HG03108 (cell line): ENCODE data around the gene PTPRE.

Experiments
- ATAC-seq: cut with Tn5 transposase; IDR thresholded peaks from one replicate; pipeline ENCODE4 v1.9.1; 2021; ENCODE audit warnings: moderate library complexity; ENCODE audit not compliant: unreplicated experiment

Gene PTPRE

DNA sequence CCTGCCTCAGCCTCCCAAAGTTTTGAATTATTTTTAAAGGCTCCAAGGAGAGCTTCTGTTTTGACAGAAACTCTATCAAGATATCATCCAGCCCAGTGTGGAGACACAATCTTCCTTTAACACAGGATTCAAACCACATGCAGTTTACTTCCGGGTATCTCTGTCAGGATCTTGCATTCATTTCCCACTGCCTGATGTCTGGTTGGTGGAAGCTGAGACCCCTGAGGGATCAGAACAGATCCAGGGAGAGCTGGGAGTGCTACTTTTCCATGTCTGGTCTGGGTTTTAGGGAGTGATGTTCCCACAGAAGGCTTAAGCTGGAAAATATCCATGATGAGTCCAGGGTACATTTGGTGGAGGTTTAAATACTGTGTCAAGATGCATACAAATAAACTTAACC is 16.7 kb downstream of the PTPRE start:
- no peak for ATAC-seq

DNA sequence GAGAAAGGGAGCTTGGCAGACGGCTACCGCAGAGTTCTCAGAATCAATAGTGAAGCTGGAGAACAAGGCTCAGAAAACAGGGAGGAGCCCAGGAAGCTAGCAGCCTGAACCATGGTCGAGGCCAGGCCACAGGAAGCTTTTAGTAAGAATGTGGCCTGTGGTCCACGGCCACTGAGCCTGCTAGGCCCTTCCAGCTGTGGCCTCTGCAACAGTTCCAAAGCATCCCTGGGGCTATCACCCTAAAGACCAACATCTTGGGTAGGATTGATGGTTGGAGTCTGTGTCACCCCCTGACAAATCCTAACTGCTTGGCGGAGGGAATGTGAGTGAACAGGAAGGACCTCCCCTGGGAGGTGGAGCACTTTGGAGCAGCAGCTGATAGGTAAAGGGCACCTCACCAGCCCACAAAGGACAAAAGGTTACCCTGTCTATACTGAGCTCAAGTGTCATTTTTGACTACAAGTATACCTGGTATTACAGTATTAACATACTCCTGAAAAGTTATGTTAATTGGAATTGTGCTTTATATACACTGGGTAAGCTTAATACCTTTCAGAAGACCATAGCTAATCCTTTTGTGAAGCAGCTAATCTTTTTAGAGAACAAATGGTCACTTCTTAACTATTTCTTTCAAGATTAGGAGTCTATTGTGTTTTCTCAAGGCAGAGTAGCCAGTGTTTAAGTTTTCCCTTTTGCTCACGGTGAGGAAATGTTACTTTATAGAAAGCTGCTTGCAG is 18.7 kb downstream of the PTPRE start:
- ATAC-seq = no peak

DNA sequence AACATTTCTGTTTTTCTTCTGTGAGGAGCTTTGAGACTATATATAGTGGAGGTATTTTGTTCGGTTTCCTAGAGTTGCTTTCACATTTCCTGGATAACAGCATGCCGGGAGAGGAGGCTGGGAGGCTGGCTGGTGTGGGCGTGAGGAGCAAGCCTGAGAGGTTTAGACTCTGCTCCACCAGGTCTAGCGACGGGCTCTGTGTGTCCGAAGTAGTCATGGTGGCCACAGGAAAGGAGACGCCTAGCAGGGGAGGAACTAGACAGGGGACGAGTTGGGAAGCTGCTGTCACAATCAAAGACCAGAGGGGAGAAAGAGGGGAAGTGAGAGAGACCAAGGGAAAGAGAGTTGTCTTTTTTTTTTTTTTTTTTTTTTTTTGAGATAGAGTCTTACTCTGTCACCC is 19.6 kb downstream of the PTPRE start:
- ATAC-seq = no peak

DNA sequence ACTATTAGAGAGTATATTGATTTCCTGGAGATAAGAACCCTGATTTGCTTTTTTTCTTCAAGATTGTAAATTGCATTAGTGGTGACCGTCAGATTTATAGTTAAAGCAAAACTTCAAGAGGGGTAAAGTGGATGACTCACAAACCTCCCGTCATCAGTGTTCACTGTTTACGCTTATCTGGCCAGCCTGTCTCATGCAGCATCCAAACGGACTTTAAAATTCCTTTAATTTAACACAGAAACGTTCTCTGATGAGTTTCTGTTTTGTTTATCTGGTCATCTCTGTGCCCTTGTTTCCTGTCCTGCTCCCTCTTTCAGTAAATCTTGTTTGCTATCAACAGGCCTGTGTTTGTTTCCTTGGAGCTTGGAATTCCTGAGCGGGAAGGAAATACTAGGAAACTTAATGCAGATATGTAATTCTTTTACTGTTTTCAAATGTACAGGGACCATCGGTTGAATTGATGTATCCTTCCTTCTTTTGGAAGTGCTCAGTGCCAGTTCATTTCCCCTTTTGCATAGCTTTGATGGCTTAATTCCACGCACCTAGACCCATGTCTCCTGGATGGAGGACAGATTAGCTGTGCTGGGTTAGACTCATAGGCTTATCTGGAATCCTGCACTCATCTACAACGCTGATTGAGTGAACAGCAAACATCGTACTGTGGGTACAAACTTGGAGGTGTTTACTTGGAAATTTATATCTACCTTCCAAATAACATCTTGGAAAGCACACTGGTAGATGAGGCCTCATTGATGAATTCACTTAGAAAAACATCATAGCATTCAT is 21.3 kb downstream of the PTPRE start:
- no peak for ATAC-seq

DNA sequence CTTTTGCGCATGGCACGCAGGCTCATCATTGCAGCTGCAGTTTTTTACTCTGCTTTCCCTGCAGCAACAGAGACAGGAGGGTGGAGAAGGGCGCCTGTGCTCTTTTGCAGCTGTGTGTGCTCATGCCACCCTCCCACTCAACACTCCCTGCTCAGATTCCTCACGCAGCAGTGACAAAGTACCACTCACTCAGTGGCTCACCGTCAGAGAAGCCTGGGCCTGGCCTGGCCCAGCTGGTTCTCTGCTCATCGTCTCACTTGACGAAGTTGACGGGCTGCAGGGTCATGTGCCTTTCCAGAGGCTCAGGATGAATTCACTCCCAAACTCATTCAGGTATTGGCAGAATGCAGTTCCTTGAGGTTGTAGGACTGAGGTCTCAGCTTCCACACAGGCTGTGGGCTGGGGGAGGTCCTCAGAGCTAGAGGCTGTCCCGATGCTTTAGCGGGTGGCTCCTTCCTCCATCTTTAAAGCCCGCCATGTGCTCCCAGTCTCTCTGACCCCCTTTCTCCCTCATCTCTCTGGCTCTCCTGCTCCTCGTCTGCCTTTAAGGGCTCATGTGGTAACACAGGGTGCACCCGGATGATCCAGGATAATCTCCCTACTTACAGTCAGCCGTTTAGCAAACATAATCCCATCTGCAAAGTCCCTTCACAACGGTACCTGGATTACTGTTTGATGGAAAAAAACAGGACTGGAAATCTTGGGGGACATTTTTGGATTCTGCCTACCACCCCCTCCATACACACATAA is 25.8 kb downstream of the PTPRE start:
- ATAC-seq = no peak

DNA sequence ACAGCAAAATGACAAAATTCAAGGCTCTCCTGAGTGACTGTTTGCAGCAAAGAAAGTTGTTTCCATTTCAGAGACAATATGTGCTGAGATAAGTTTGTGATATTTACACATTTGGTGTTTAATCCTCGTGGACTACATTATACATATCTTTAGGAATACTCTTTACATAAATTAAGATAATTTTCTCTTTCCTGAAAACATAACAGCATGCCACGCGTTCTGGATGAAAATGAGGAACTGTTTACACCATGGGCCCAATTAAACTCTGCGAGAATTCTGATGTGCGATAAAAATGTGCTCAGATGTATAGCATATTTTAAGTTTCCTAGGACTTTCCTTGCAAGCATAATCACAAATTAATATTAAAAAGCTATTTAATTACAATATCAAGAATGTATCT is 26.4 kb downstream of the PTPRE start:
- ATAC-seq = no peak

DNA sequence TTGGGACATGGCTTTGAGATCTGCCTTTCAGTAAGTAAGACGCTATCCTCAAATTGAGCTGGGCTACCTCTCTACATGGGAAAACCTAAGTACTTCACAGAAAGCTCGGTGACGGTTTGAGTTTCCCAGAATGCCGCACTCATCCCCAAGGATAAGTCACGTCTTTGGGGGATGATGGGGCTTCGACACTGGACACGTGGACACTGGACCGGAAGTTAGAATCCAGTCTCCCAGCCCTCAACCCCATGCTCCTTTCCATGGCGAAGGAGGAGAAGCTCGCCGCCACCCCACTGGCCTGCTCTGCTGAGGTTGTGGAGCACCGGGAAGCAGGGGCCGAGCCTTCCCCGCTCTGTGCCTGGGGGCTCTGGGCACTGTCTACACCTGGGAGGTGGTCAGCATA is 27.5 kb downstream of the PTPRE start:
- ATAC-seq = no peak

DNA sequence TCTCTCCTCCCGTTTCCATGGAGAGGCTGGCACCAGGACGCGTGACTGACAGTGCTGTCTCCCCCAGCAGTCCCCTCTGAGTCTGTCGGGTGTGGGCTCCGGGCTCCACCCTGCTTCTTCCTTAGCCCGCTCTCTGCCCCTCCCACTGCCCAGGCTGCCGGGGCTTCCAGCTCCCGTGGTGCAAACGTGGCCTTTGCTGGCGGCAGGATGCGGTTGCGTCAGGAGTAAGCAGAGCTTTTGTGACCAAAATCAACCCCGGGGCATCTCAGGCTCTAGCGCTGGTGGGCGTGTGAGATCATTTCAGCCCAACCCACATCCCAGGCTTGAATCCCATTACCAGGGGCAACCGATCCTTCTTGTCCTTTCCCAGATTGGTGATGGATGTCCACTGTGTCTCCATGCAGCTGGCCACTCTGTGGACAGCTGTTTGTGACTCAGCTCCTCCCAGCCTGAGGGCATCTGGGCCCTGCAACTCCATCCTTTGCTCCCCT is 28.2 kb downstream of the PTPRE start:
- no peak for ATAC-seq

DNA sequence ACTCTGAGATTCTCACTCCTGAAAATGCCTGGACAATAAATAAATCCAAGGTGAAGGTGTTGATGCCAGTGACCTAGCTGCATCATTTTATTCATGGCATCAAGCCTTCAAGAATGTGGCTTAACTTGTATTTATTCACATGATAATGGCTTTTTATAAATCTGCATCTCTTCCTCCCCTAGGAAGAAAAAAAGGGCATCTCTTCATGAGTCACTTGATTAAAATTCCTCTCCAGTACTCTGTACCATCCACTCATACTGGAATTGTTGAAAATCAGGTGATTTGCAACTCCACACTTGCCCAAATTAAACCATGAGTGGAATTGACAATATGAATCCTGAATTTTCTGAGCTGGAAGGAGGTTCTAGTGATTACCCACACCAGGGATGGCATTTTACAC is 30.2 kb downstream of the PTPRE start:
- ATAC-seq = no peak

DNA sequence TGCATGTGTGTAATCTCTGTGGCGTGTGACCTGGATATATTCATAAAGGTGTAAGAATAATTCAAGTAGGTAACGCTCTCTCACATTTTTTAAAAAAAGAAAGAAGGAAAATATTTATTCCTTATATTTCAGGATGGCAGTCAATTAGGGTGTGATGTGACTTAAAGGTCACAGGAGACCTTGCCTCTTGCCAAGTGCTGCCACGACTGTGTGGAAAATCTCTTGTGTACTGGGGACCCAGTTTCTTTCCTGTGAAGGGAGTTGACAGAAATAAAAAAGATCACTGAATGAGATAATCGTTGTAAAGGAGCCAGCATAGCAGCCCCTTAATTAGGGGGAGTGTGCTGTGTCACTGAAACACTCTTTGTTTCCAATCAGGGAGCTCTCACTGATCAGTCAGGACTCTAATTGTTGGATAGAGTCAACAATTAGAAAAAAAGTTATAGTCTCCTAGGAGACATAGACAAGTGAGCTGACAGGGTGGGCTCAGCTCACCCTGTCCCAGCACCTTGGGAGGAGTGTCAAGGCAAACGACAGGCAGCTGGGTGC is 31.1 kb downstream of the PTPRE start:
- no peak for ATAC-seq

DNA sequence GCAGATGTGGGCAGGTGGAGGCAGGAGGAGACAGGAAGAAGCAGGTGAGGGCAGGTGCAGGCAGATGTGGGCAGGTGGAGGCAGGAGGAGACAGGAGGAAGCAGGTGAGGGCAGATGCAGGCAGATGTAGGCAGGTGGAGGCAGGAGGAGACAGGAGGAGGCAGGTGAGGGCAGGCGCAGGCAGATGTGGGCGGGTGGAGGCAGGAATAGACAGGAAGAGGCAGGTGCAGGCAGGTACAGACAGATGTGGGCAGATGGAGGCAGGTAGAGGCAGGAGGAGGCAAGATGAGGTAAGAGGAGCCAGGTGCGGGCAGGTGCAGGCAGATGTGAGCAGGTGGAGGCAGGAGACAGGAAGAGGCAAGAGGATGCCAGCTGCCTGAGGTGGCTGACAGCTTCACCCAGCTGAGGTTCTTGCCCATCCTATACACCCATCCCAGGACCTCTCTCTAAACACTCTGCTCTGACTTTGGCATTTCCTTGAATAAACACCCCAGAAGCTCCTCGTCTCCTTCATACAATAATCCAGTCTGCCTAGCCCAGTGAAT is 33.0 kb downstream of the PTPRE start:
- ATAC-seq = no peak

DNA sequence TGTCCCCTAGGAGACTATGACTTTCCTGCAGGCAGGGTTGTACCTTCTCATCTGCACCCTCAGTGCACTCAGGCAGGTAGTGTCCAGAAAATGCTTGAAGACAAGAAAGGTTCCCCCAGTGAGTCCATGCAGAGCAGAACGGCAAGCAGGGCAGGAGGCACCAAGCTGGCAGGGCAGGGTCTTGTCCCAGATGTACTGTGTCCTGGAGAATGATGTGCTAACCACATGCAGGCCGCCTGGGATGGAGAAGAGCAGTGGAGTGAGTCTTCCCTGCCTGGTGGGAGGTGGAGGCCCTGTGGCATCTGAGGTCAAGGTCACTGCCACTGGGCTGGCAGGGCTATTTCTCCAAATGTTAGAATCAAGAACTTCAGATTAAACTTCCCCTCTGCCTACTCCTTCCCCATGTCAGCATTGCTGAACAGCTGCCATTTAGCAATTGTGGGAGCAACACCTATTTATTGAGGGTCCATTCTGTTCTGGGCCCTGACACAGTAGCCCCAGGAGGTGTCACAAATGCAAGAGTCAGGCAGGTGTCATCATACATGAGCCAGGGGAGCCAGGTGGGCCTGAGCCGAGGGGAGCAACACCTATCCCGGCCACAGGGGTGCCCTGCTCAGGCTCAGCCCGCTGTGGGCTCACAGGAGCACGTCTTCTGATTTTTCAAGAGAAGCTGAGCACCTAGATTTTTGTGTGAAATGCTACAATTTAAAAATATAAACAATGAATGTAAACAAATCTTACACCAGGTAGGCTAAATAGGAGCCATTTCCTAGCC is 34.1 kb downstream of the PTPRE start:
- ATAC-seq = no peak

DNA sequence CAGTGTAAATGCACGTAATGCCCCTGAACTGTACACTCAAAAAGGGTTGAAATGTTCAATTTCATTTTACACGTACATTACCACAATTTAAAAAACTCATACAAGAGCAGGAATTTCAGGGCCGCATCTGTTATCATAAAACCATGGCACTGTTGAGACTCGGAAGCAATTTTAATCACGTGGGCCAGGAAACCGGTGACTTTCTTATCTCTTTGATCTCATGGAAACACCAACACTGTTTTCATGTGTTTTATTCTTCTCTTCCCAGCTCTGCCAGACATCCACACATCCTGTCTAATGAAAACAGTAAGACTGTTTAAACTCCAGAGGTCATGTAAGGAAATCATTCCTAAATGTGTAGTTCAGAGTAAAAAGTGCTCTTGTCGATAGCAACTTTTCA is 35.9 kb downstream of the PTPRE start:
- ATAC-seq = no peak

DNA sequence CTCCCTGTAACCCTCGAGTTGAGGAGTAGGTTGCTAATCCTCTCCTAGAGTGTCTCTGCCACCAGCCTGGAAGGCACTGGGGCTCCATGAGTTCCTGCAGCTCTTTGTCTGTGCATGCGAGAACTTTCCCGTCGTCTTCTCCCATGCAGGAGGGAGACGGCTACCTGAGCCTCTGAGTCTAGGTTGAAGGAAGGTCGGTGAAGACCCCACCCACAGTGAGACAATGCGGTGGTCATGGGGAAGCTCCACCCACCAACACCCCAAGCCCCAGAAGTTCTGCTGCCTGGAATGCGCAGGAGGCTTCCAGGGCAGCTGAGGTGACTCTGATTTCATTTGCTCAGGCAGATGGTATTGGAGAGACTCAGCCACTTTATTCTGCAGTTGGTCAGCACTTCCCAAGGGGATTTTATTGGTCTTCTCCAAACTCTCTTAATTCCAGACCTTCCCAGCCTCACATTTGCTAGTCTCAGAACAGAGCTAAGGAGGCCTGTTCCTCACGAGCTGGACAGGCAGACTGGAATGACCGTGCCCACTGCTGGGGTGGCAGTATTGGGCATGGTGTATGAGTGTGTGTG is 36.5 kb downstream of the PTPRE start:
- ATAC-seq = no peak

DNA sequence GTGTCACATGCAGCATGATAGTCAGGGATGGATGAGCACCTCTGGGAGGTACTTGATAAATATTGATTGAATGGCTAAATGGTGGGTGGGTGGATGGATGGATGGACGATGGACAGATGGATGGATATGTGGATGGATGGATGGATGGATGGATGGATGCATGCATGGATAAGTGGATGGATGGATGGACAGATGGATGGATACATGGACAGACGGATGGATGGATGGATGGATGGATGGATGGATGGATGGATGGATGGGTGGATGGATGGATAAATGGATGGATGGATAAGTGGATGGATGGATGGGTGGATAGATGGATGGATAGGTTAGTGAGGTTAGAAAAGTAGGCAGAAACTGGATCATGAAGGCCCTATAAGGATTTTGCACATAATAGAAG is 37.4 kb downstream of the PTPRE start:
- no peak for ATAC-seq

DNA sequence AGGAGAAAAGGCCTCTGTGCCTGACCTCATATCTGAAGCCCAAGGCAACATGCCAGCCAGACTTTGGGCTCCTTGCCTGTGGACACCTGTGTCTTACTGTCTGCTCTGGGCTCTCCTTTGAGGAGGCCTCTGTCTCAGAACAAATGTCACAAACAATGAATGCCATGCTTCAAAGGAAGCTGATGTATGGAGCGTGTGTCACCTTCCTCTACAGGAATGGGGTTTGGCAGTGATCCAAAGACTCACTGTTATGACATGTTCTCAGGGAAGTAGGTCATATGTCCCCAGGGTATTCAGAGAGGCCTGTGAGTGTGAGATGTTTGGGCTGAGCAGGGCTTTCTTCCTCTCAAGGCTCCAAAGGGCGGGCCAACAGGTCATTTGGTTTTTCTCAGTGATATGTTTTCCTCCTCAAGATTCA is 38.4 kb downstream of the PTPRE start:
- no peak for ATAC-seq

DNA sequence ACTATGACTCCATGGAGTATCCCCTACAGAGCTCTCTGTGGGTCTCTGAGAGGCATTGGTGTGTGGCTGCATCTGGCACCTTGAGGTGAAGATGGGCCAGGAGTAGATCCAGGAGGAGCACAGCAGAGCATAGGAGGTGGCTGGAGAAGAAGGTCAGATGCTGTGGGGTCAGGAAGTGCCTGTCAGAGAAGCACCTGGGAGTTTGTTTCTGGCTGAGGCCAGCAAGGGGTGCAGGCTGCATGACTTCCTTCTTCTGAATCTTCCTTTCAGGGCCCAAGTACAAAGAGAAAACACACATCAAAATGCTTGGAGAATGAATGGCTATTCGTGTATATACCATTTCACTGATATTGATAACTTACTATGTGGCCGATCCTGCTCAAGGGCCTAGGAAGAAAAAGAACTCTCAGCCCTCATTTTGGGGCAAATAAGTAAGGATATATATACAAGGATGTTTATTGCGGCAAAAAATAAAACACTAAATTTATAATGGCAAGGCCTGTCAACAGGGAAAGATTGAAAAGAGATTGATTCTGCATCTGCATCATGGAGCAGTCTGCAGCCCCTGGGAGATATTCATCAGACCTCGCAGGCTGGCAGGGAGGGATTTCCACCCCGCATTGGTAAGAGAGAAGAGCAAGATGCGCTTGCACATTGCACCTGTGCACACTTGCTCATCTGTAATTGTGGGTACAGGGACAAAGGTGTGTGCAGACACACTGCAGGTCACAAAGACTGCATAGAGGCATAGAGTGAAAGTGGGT is 39.2 kb downstream of the PTPRE start:
- ATAC-seq = no peak

DNA sequence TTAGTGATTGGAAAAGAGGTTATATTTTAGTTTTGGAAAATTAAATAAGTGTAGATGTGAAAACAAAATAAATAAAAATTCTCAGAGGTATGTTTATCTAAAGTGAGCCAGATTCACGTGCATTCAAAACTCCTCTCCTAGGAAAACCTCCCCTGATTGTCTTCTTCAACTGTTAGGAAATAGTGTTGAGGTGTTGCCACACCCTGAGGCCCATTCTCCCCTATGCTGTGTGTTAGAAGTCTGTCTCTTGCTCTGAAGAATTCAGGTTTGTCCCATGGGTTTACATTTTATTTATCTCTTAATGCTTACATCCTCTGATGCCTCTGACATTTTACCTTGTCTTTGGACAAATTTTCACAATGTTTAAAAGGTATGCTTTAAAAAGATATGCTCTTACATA is 40.3 kb downstream of the PTPRE start:
- ATAC-seq = no peak

DNA sequence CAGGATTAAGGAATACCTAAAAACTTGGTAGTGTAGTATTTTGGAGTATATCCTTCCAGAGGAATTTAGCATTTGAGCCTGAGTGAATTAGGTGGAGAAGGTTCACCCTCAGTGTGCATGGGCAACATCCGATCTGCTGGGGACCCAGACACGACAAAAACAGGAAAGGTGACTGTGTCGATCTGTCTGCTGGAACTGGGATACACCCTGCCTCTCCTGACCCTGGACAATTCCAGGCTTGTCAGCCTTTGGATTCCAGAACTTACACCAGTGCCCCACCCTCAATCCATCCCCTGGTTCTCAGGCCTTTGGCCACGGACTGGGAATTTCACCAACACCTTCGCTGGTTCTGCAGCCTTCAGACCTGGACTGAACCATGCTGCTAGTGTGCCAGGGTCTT is 41.9 kb downstream of the PTPRE start:
- no peak for ATAC-seq
